GM12874 (cell line): ENCODE results near the gene PHYKPL.

Source experiments
- CTCF ChIP-seq: IDR thresholded peaks from 2 replicates; pipeline ENCODE4 v1.5.1; 2011; ENCODE audit warnings: low read depth, mild to moderate bottlenecking, control low read depth, low read length, moderate library complexity; ENCODE audit not compliant: insufficient read depth

Gene PHYKPL

GRCh38 chr5:178230879-178231538 is 1.6 kb downstream of the PHYKPL start:
- no peak for TF ChIP-seq CTCF

GRCh38 chr5:178229861-178230260 is 2.7 kb downstream of the PHYKPL start:
- TF ChIP-seq CTCF = no peak

- no peak for TF ChIP-seq CTCF
Measured at GRCh38 chr5:178228609-178229008, 4.0 kb downstream of the PHYKPL start.

GRCh38 chr5:178227929-178228328 is 4.7 kb downstream of the PHYKPL start:
- no peak for TF ChIP-seq CTCF

- no peak for TF ChIP-seq CTCF
Measured at GRCh38 chr5:178227138-178227659, 5.4 kb downstream of the PHYKPL start.

GRCh38 chr5:178225174-178225573 is 7.4 kb downstream of the PHYKPL start:
- TF ChIP-seq CTCF = no peak

- TF ChIP-seq CTCF = no peak
Measured at GRCh38 chr5:178224403-178224802, 8.2 kb downstream of the PHYKPL start.
